HUES64 (cell line): ENCODE data around the gene ST6GALNAC2.
A peak's percentile ranks its signal among the peaks of the same experiment; 100 is the strongest.
"Not testable (repeated sequence)": the region's sequence is repeated elsewhere in the genome, so short reads cannot be mapped to it uniquely, and the experiment has no call there.

Experiments
- H3K27ac ChIP-seq: 2 replicates; pipeline ENCODE4 v1.7.0; 2013; ENCODE audit warnings: low read depth, low read length, inconsistent platforms
- H3K27me3 ChIP-seq: 2 replicates; pipeline ENCODE4 v1.6.1; 2013; ENCODE audit warnings: mild to moderate bottlenecking, low read length; ENCODE audit not compliant: insufficient read depth
- H3K36me3 ChIP-seq: 2 replicates; pipeline ENCODE4 v1.6.1; 2013; ENCODE audit warnings: mild to moderate bottlenecking, low read length; ENCODE audit not compliant: insufficient read depth
- H3K4me1 ChIP-seq: 2 replicates; pipeline ENCODE4 v1.6.1; 2013; ENCODE audit warnings: mild to moderate bottlenecking, low read length, moderate library complexity; ENCODE audit not compliant: insufficient read depth
- H3K4me3 ChIP-seq: 2 replicates; pipeline ENCODE4 v1.5.1; 2013; ENCODE audit warnings: mild to moderate bottlenecking, low read length, moderate library complexity
- H3K9ac ChIP-seq: 2 replicates; pipeline ENCODE4 v1.6.1; 2013; ENCODE audit warnings: mild to moderate bottlenecking, low read depth, low read length
- H3K9me3 ChIP-seq: 2 replicates; pipeline ENCODE4 v1.6.1; 2013; ENCODE audit warnings: low read depth, low read length; ENCODE audit not compliant: insufficient read depth
- WGBS: fragments of 150-250, 120-280 bp; methylation state at CpG from one replicate; pipeline ENCODE4 v1.1.7; 2013; ENCODE audit warnings: missing lambda C conversion rate; 5-methylcytosine and 5-hydroxymethylcytosine counted together

Gene ST6GALNAC2

DNA sequence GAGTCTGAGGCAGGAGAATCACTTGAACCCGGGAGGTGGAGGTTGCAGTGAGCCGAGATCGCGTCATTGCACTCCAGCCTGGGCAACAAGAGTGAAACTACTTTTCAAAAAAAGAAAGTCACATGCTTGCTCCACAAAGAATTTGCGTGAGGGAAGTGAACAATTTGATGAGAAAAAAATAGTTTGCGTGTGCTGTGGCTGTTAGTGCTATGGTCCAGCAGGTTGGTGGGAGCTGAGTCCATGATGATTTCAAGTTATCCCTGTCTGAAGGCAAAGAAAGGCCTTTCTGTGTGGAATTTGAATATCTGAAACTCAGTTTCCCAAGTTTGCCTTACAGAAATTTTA is 24.8 kb downstream of the ST6GALNAC2 start:
- H3K4me1 ChIP-seq, result peaks cover 8% of the 10 kb centered on the region; the same call in 1 of the 2 replicates

DNA sequence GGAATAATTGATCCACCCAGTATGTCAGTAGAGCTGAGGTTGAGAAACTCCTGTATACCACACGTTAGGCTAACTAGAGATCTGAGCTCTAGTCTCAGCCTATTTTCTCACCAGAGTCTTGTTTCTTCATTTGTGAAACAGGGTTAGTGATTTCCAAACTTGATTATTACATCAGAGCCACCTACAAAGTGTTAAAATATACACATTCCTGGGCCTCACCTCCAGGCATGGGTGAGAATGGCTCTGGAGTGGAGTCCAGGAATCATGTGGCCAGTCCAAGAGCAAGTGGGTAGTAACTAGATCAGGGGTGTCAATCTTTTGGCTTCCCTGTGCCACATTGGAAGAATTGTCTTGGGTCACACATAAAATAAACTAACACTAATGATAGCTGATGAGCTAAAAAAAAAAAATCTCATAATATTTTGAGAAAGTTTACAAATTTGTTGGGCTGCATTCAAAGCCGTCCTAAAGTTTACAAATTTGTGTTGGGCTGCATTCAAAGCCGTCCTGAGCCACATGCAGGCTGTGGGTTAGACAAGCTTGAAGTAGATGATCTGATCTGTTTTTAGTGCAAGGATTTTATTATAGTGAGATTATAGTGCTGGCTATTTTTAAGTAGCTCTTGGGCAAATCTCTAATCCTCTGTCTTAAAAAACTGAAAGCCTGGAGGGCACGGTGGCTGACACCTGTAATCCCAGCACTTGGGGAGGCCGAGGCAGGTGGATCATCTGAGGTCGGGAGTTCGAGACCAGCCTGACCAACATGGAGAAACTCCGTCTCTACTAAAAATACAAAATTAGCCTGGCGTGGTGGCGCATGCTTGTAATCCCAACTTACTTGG is 25.4 kb downstream of the ST6GALNAC2 start:
- H3K27me3 ChIP-seq, result no peaks in the 10 kb centered on the region
- peaks cover 8% of the 10 kb centered on the region; the same call in 1 of the 2 replicates for H3K4me1 ChIP-seq
- H3K9ac ChIP-seq, result peak overlapping the region; percentile 74

More for the DNA sequence above, 24.8 kb downstream of the ST6GALNAC2 start:
- Histone ChIP-seq H3K9ac (no peak overlapping the region; the same call in 1 of the 2 replicates), H3K27me3 (no peaks in the 10 kb centered on the region), H3K27ac (no peak overlapping the region), H3K36me3 (peaks cover 67% of the 10 kb centered on the region), H3K4me3 (no peak overlapping the region), H3K9me3 (no peaks in the 10 kb centered on the region)
- 93% methylated on average over 6 of the region's 6 CpGs for whole genome bisulfite sequencing

DNA sequence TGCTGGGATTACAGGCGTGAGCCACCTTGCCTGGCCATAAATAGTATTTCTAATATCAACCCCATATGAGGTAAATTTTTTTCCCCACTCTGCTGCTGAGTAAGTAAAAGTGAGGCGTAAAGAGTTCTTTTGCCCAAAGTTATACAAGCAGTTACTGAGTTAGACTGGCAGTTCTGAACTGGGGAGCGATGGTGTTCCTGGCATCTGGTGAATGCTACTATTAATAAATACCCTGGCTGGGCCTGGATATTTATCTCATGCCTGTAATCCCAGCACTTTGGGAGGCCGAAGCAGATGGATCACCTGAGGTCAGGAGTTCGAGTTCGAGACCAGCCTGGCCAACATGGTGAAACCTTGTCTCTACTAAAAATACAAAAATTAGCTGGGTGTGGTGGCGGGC is 26.2 kb downstream of the ST6GALNAC2 start:
- Histone ChIP-seq H3K9ac (peak overlapping the region; percentile 99), H3K36me3 (peaks cover 53% of the 10 kb centered on the region), H3K4me3 (peak overlapping the region; percentile 87)
- not testable (repeated sequence) for H3K27ac ChIP-seq, H3K27me3 ChIP-seq, H3K4me1 ChIP-seq, H3K9me3 ChIP-seq
- 92% methylated on average over 6 of the region's 7 CpGs for WGBS

More for the DNA sequence above, 25.4 kb downstream of the ST6GALNAC2 start:
- H3K9me3 ChIP-seq, result no peaks in the 10 kb centered on the region
- WGBS, result 90% methylated on average over 10 of the region's 10 CpGs
- H3K36me3 ChIP-seq, result peaks cover 61% of the 10 kb centered on the region
- H3K27ac ChIP-seq, result no peak overlapping the region
- H3K4me3 ChIP-seq, result peak overlapping the region; percentile 87; the same call in 1 of the 2 replicates

DNA sequence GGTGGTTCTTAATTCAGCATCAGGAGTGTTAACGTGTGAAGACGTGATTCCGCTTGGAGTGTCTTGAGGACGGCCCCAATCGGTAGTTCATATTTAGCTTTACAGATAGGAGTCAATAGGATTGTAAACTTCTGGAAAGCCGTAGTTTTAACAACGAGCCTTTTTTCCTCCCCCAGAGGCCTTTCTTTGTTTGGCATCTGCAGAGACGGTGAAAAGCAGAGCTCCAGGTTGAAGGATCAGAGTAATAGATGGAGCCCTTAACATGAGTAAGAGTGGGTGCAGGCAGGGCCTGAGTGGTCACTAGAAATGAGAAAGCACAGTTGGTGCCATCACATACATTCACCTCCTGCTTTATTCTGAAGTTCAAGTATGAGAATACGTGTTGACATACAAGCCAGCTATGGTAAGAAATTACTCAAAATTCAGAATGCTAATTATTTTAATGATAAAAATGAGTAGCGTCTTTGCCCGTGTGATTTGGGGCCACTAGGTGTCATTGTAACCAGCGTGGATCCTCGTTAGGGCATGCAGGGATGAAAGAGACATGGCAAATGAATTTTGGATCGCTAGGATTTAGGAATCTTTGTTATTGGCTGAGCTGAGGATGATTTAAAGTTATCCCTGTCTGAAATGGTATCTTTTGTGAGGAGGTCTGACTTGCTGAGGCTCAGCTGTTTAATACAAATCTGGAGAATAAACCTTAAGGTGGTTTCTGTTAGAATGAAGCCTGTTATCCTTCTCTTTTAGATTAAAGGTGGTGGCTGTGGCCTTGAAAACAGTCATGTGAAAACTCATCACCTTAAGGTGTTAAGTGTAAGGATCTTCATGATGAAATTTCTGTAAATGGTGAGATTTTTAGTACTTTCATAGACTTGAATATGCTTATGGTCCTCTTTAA is 27.2 kb downstream of the ST6GALNAC2 start:
- Histone ChIP-seq H3K4me1 (peaks cover 8% of the 10 kb centered on the region; the same call in 1 of the 2 replicates), H3K27me3 (no peaks in the 10 kb centered on the region)

DNA sequence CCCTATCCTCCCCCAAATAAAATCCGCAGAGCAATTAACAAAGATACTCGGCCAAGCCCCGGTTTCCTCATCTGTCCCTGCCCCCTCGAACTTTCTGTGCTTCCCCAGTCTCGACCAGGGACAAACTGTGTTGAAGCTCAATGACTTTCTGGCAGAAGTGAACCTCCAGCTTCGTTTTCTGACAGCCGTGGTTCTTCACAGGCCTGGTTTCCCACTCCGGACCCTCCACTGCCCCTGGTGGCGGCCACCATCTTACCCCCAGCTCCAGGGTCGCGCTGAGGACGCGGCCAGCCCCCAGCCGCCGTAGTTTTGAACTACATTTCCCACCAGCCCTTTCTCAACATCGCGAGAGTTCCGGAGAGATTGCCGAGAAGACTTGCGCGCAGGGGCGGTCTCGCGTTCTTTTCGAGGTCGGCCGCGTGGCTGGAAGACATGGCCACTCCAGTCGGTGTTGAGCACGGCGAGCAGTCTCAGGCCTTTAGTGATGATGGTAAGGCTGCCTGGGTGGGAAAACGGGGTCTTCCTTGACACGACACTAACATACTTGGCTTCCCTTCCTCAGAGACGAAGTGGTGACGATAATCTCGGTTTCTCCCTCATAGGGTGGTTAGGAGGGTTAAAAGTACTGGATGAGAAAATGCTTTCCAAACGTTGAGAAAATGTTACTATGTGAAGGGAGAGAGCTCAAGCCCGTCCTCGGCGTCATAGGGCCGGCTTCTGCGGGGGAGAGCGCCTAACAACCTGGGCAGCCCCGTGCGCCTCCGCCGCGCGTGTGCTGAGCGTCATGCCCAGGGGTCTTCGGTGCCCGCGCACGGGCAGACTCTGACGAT is 28.1 kb downstream of the ST6GALNAC2 start:
- no peaks in the 10 kb centered on the region for H3K27me3 ChIP-seq
- H3K4me3 ChIP-seq, result peak overlapping the region; percentile 87
- WGBS, result under 1% methylated on average over 55 of the region's 55 CpGs
- peak overlapping the region; percentile 99 for H3K9ac ChIP-seq
- H3K4me1 ChIP-seq, result peaks cover 8% of the 10 kb centered on the region; the same call in 1 of the 2 replicates
- H3K27ac ChIP-seq, result peak overlapping the region; percentile 73
- peaks cover 42% of the 10 kb centered on the region for H3K36me3 ChIP-seq
- no peaks in the 10 kb centered on the region for H3K9me3 ChIP-seq

More for the DNA sequence above, 27.2 kb downstream of the ST6GALNAC2 start:
- H3K4me3 ChIP-seq, result peak overlapping the region; percentile 87
- no peaks in the 10 kb centered on the region for H3K9me3 ChIP-seq
- peak overlapping the region; percentile 73 for H3K27ac ChIP-seq
- peaks cover 50% of the 10 kb centered on the region for H3K36me3 ChIP-seq
- under 1% methylated on average over 14 of the region's 14 CpGs for WGBS
- H3K9ac ChIP-seq, result peak overlapping the region; percentile 99

DNA sequence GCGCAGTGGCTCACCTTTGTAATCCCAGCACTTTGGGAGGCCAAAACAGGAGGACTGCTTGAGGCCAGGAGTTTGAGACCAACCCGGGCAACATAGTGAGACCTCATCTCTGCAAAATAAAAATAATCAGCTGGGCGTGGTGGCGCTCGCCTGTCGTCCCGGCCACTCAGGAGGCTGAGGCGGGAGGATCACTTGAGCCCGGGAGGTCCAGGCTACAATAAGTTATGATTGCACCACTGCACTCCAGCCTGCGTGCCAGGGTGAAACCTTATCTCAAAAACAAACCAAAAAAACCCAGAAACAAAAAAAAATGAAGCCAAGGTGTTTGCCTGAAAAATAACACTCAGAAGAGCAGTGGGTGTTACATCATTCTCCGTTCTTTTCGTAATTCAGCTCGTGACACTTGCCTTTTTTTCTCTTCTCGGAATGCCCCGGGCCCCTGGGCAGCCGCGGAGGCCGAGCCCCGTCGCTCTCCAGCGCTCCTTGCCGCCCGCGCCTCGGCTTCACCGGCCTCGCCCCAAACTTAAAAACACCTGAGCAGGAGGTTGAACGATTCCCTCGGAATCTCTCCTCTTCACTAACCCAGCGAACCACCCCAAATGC is 28.8 kb downstream of the ST6GALNAC2 start:
- peaks cover 8% of the 10 kb centered on the region; the same call in 1 of the 2 replicates for H3K4me1 ChIP-seq
- 36% methylated on average over 30 of the region's 30 CpGs for WGBS

DNA sequence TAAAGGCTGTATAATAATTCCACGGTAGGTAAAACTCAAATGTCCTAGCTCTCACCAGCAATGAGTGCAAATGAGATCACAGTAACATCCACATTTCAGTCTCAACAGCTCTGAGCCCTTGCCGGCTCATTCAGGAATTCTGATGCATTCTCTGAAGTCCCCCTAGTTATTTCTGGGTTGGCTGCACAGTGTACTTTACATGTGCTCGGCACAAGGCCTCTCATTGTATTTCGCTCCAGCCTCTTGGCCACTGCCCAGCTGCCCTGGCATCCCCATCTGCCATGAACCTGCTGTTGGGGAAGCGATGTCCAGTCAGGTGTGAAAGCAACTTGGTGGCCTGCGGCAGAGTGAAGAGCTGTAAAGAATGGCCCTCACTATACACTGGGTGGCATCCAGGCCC is 31.5 kb downstream of the ST6GALNAC2 start:
- H3K4me3 ChIP-seq, result no peak overlapping the region
- no peaks in the 10 kb centered on the region for H3K27me3 ChIP-seq
- H3K36me3 ChIP-seq, result peaks cover 10% of the 10 kb centered on the region
- no peak overlapping the region for H3K27ac ChIP-seq
- H3K9ac ChIP-seq, result no peak overlapping the region
- no peaks in the 10 kb centered on the region for H3K9me3 ChIP-seq
- WGBS, result 80% methylated on average over 6 of the region's 6 CpGs
- H3K4me1 ChIP-seq, result 0 out of 2 replicates have a peak, but pooled peaks cover 6% of the 10 kb centered on the region

More for the DNA sequence above, 28.8 kb downstream of the ST6GALNAC2 start:
- Histone ChIP-seq H3K27me3 (no peaks in the 10 kb centered on the region), H3K36me3 (peaks cover 37% of the 10 kb centered on the region), H3K9ac (peak overlapping the region; percentile 99), H3K9me3 (no peaks in the 10 kb centered on the region), H3K4me3 (peak overlapping the region; percentile 87), H3K27ac (0 out of 2 replicates have a peak overlapping the region, but pooled peaks have one; percentile 54)

DNA sequence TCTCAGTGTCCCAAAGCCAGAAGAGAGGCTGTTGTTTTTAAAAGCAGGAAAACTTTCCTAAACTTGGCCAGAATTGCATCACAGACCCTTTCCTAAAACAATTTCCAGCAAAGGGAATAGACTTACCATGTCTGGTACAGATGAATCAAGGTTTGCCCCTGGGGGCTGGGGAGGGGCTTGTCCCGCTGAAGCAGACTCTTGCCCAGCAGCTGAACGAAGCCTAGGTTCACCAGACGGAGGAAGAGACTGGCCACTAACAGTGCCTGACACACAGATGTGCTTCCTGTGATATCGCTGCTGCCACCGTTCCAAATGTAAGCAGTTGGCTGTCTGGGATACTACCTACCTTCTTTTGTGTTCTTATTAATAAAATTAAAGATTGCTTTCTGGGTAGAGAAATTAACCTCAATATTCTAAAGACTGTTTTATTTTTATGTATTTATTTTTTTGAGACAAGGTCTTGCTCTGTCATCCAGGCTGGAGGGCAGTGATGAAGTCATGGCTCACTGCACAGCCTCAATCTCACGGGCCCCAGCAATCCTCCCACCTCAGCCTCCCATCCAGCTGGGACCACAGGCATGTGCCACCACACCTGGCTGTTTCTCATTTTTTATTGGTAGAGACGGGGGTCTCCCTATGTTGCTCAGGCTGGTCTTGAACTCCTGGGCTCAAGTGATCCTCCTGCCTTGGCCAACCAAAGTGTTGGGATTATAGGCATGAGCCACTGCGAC is 32.3 kb downstream of the ST6GALNAC2 start:
- peaks cover 2% of the 10 kb centered on the region; the same call in 1 of the 2 replicates for H3K36me3 ChIP-seq
- 92% methylated on average over 8 of the region's 8 CpGs for WGBS
- H3K27ac ChIP-seq, result no peak overlapping the region
- no peaks in the 10 kb centered on the region for H3K27me3 ChIP-seq
- no peak overlapping the region for H3K4me3 ChIP-seq
- H3K4me1 ChIP-seq, result 0 out of 2 replicates have a peak, but pooled peaks cover 4% of the 10 kb centered on the region
- no peaks in the 10 kb centered on the region for H3K9me3 ChIP-seq
- no peak overlapping the region for H3K9ac ChIP-seq

DNA sequence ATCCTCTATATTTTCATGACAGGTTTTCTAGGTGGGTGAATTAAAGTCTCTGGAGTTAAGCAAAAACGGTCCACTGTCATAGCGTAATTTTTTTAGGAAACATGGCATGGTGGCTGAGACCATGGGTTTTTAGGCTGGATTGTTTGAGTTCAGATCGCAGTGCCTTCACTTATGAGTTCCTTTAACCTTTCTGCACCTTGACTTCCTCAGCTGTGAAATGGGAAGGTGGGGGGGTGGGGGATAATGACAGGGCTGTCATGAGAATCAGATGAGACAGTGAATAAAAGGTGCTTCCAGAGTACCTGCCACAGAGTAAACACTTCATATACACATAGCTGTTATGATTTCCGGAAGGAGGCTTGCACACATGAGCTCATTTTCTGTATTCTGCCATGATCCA is 34.0 kb downstream of the ST6GALNAC2 start:
- 95% methylated on average over 4 of the region's 4 CpGs for WGBS
- Histone ChIP-seq H3K36me3 (no peaks in the 10 kb centered on the region), H3K4me3 (no peak overlapping the region), H3K27ac (no peak overlapping the region), H3K9ac (no peak overlapping the region), H3K9me3 (no peaks in the 10 kb centered on the region), H3K27me3 (no peaks in the 10 kb centered on the region), H3K4me1 (0 out of 2 replicates have a peak, but pooled peaks cover 7% of the 10 kb centered on the region)
